ENCODE measurements around the gene RAPGEF5. TPM values are rescaled to one million over a fixed set of nuclear protein-coding genes. Genes with fewer than 3 reads are reported as not detected.

RAPGEF5 gene
- total and polyA plus RNA-seq, 2 donors (not counting 3 experiments of a cell fraction or from before 2014, with no cell fraction given) = 10.0 to 43.2 TPM

- Histone ChIP-seq H3K27me3 (ENCODE audit: control insufficient read depth in 2 of 2, insufficient read depth in 2 of 2, low read length in 2 of 2) (no peaks in the 10 kb centered on the region), H3K4me2 (ENCODE audit: insufficient read depth, low read length) (peak overlapping the region; percentile 99), H3K9me1 (replicated peaks; ENCODE audit: control insufficient read depth, extremely low read depth, insufficient read depth, low read length) (no peaks in the 10 kb centered on the region), H3K4me3 (replicated peaks in 1 of 3; ENCODE audit: insufficient read depth in 1 of 3, low read depth in 1 of 3, low read length in 3 of 3) (no peak overlapping the region), H3K9me3 (replicated peaks; ENCODE audit: control insufficient read depth, insufficient read depth, low read length) (no peaks in the 10 kb centered on the region), H2AFZ (ENCODE audit: low read depth, low read length) (no peak overlapping the region), H3K27ac (ENCODE audit: insufficient read depth, low read depth, low read length) (peak overlapping the region; percentile 98), H3K36me3 (ENCODE audit: control insufficient read depth in 2 of 2, extremely low read depth in 1 of 2, insufficient read depth in 2 of 2, low read length in 2 of 2) (no peaks in the 10 kb centered on the region), H3K79me2 (ENCODE audit: control insufficient read depth, insufficient read depth, low read length) (peaks cover 33% of the 10 kb centered on the region), H4K20me1 (replicated peaks; ENCODE audit: control insufficient read depth, extremely low read depth, insufficient read depth, low read length) (no peaks in the 10 kb centered on the region), H3K9ac (replicated peaks; ENCODE audit: extremely low read depth, insufficient read depth, low read length) (peak overlapping the region; percentile 96), H3K4me1 (ENCODE audit: control insufficient read depth, extremely low read depth, insufficient read depth, low read length) (peaks cover 80% of the 10 kb centered on the region)
- BruUV-seq (replicated peaks) = no TSS peak
- CTCF ChIA-PET = interaction anchor here (0.7 to 1.7 kb wide), 6 partner anchors 8 to 106 kb away, joined by 3 to 11 read pairs (median 4); no protein-coding TSS in a partner anchor
- no peak for TF ChIP-seq MAX (IDR thresholded peaks at IDR 0.05; ENCODE audit: insufficient read depth, insufficient read length)
- TF ChIP-seq, protein P1, sequence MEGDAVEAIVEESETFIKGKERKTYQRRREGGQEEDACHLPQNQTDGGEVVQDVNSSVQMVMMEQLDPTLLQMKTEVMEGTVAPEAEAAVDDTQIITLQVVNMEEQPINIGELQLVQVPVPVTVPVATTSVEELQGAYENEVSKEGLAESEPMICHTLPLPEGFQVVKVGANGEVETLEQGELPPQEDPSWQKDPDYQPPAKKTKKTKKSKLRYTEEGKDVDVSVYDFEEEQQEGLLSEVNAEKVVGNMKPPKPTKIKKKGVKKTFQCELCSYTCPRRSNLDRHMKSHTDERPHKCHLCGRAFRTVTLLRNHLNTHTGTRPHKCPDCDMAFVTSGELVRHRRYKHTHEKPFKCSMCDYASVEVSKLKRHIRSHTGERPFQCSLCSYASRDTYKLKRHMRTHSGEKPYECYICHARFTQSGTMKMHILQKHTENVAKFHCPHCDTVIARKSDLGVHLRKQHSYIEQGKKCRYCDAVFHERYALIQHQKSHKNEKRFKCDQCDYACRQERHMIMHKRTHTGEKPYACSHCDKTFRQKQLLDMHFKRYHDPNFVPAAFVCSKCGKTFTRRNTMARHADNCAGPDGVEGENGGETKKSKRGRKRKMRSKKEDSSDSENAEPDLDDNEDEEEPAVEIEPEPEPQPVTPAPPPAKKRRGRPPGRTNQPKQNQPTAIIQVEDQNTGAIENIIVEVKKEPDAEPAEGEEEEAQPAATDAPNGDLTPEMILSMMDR (IDR thresholded peaks at IDR 0.05; ENCODE audit: extremely low read depth in 1 of 2, insufficient read depth in 1 of 2, low read depth in 1 of 2, low read length in 2 of 2) = no peak
- peak; percentile 77 for TF ChIP-seq GATA2 (IDR thresholded peaks at IDR 0.05; ENCODE audit: insufficient read depth, insufficient read length, low read depth, low read length)
- TF ChIP-seq MYC (IDR thresholded peaks at IDR 0.05; ENCODE audit: low read depth, low read length) = no peak
- no peak for TF ChIP-seq FOS (IDR thresholded peaks at IDR 0.05; ENCODE audit: borderline replicate concordance, insufficient read depth, low read length)
- FAIRE-seq = no peak
- intact Hi-C loops (cut with micrococcal nuclease) (loop anchor here (10.0 kb wide), 3 partner anchors 272 to 798 kb away; partner anchors contain the start of genes CDCA7L and HYCC1), dilution Hi-C loops (cut with MboI; ENCODE audit: extremely low pct_ligation_motif_present, low sequenced_read_pairs) (no loop called here)
- POLR2A ChIA-PET = no interaction called here
- DNase-seq (ENCODE audit: low read depth, low spot score) = peak; percentile 51
Measured at GRCh38 chr7:22216309-22216708, 140.6 kb downstream of the RAPGEF5 start.

All from endothelial cell of umbilical vein (primary cell).